HepG2 (cell line): ENCODE data around the gene RYK. TPM values are rescaled to one million over a fixed set of nuclear protein-coding genes. Genes with fewer than 3 reads are reported as not detected.

Source experiments
- ATAC-seq: fragments of 200-7000 bp; cut with Tn5 transposase; 3 replicates; pipeline ENCODE4 v1.9.1; 2020; ENCODE audit warnings: mild to moderate bottlenecking, moderate library complexity
- BruUV-seq: library from RNA; stranded (reverse); fragments of 400-500 nt; replicated peaks from 2 replicates; lab custom pipeline; 2021; lab: Mats Ljungman, UMichigan
- CTCF ChIA-PET: fragments of 300-600 bp; formaldehyde crosslinking; extraction: SDS; loops from one replicate; lab custom pipeline; 2021; ENCODE audit warnings: low total read pairs, inconsistent platforms, low intra/inter-chr PET ratio; lab: Yijun Ruan, JAX
- POLR2A ChIA-PET: fragments of 350-600 bp; sonication (Branson Sonifier 250); formaldehyde crosslinking; loops from one replicate; lab custom pipeline; 2020; ENCODE audit warnings: antibody characterized with exemption, inconsistent platforms; lab: Yijun Ruan, JAX
- DNase-seq: peaks from one replicate; pipeline ENCODE4 v3.0.0-alpha.2; 2015; ENCODE audit warnings: low spot score
- FAIRE-seq: peaks from 3 replicates; lab custom pipeline; 2011; peaks lifted over from hg19 to GRCh38; lab: Jason Lieb, UNC
- H2AFZ ChIP-seq: one replicate; pipeline ENCODE4 v1.6.1; 2011; ENCODE audit warnings: low read length, inconsistent platforms
- H3K27ac ChIP-seq: fragments of 300-600 bp; 3 replicates; pipeline ENCODE4 v1.8.0; 2011; ENCODE audit warnings: mixed run types, mild to moderate bottlenecking, mixed read lengths, low read length, inconsistent platforms; ENCODE audit not compliant: insufficient read depth; ENCODE audit errors: extremely low read length
- H3K27me3 ChIP-seq, 2 experiments: fragments of 200-600 bp in 1 of 2; 2 replicates in 1 of 2; 3 replicates in 1 of 2; pipeline versions ENCODE4 v1.6.0 to v1.8.0; 2011; ENCODE audit warnings: low read length in 2 of 2, mild to moderate bottlenecking in 2 of 2, moderate library complexity in 2 of 2, inconsistent platforms in 1 of 2; ENCODE audit not compliant: insufficient read depth in 2 of 2, control insufficient read depth in 1 of 2
- H3K36me3 ChIP-seq, 2 experiments: fragments of 200-600 bp in 1 of 2; replicated peaks in 1 of 2; 2 replicates in 1 of 2; 3 replicates in 1 of 2; pipeline versions ENCODE4 v1.5.1 to v1.8.0; 2011; ENCODE audit warnings: low read length in 2 of 2, inconsistent platforms in 1 of 2; ENCODE audit not compliant: insufficient read depth in 2 of 2, control insufficient read depth in 1 of 2
- H3K4me1 ChIP-seq: 2 replicates; pipeline ENCODE4 v1.5.1; 2012; ENCODE audit warnings: low read length, inconsistent platforms; ENCODE audit not compliant: insufficient read depth
- H3K4me2 ChIP-seq: 2 replicates; pipeline ENCODE4 v1.6.0; 2011; ENCODE audit warnings: low read depth, low read length, inconsistent platforms
- H3K4me3 ChIP-seq, 3 experiments: fragments of 200-600 bp in 1 of 3; sonication (generic), shearing (Covaris generic) in 1 of 3; replicated peaks in 1 of 3; 2 replicates each; pipeline ENCODE4 v1.5.1; 2011 to 2016; ENCODE audit warnings: low read length in 3 of 3, inconsistent platforms in 2 of 3, low read depth in 2 of 3, mild to moderate bottlenecking in 2 of 3, control low read depth in 1 of 3, mixed read lengths in 1 of 3; ENCODE audit not compliant: insufficient read depth in 1 of 3
- H3K79me2 ChIP-seq: one replicate; pipeline ENCODE4 v1.6.1; 2011; ENCODE audit warnings: low read length, inconsistent platforms; ENCODE audit not compliant: insufficient read depth
- H3K9ac ChIP-seq: 2 replicates; pipeline ENCODE4 v1.6.0; 2011; ENCODE audit warnings: mild to moderate bottlenecking, low read depth, low read length, inconsistent platforms; ENCODE audit not compliant: insufficient read depth
- H3K9me3 ChIP-seq: 2 replicates; pipeline ENCODE4 v1.5.1; 2012; ENCODE audit warnings: mild to moderate bottlenecking, low read length
- H4K20me1 ChIP-seq: 2 replicates; pipeline ENCODE4 v1.6.0; 2011; ENCODE audit warnings: inconsistent platforms, mild to moderate bottlenecking, low read length, moderate library complexity; ENCODE audit not compliant: insufficient read depth
- E2F1 ChIP-seq: sonication (generic); formaldehyde crosslinking; IDR thresholded peaks from 2 replicates; pipeline ENCODE4 v1.5.0; 2020; ENCODE audit warnings: missing genetic modification reagents
- ELF3 ChIP-seq: IDR thresholded peaks from 2 replicates; pipeline ENCODE4 v1.6.1; 2016; ENCODE audit warnings: missing genetic modification reagents, missing compliant biosample characterization
- ELK4 ChIP-seq: sonication (generic); formaldehyde crosslinking; IDR thresholded peaks from 2 replicates; pipeline ENCODE4 v1.9.0; 2021; ENCODE audit warnings: missing genetic modification reagents, borderline replicate concordance
- GABPB1 ChIP-seq: IDR thresholded peaks from 2 replicates; pipeline ENCODE4 v1.6.1; 2016; ENCODE audit warnings: mild to moderate bottlenecking, missing genetic modification reagents, moderate library complexity, missing compliant biosample characterization
- IRX3 ChIP-seq: sonication (generic); formaldehyde crosslinking; IDR thresholded peaks from 2 replicates; pipeline ENCODE4 v1.8.1; 2023; ENCODE audit warnings: mild to moderate bottlenecking, low read depth, missing genetic modification reagents, borderline replicate concordance
- JUNB ChIP-seq: sonication (generic); formaldehyde crosslinking; IDR thresholded peaks from 2 replicates; pipeline ENCODE4 v1.8.0; 2022; ENCODE audit warnings: missing genetic modification reagents, mild to moderate bottlenecking, borderline replicate concordance
- PATZ1 ChIP-seq: sonication (generic); formaldehyde crosslinking; IDR thresholded peaks from 2 replicates; pipeline ENCODE4 v1.4.0; 2020; ENCODE audit warnings: missing genetic modification reagents
- PHF20 ChIP-seq: sonication (generic); formaldehyde crosslinking; IDR thresholded peaks from 2 replicates; pipeline ENCODE4 v1.5.0; 2020; ENCODE audit warnings: mild to moderate bottlenecking, missing genetic modification reagents
- SYNCRIP ChIP-seq: fragments of 200-400 bp; formaldehyde crosslinking; IDR thresholded peaks from 2 replicates; pipeline ENCODE4 v1.6.1; 2018; ENCODE audit warnings: mild to moderate bottlenecking, low read depth, low read length; ENCODE audit not compliant: insufficient read depth
- ZBTB25 ChIP-seq: IDR thresholded peaks from 2 replicates; pipeline ENCODE4 v1.6.1; 2018; ENCODE audit warnings: missing genetic modification reagents
- ZNF367 ChIP-seq: sonication (generic); formaldehyde crosslinking; IDR thresholded peaks from 2 replicates; pipeline ENCODE4 v1.4.0; 2020; ENCODE audit warnings: missing genetic modification reagents, borderline replicate concordance
- ZNF432 ChIP-seq: sonication (generic); formaldehyde crosslinking; IDR thresholded peaks from 2 replicates; pipeline ENCODE4 v1.5.0; 2020; ENCODE audit warnings: missing genetic modification reagents, mild to moderate bottlenecking, borderline replicate concordance
- ZNF530 ChIP-seq: sonication (generic); formaldehyde crosslinking; IDR thresholded peaks from 2 replicates; pipeline ENCODE4 v1.5.0; 2020; ENCODE audit warnings: low read depth, mild to moderate bottlenecking, missing genetic modification reagents
- ZNF7 ChIP-seq: IDR thresholded peaks from 2 replicates; pipeline ENCODE4 v1.6.1; 2016; ENCODE audit warnings: missing biosample characterization, missing genetic modification reagents
- ZSCAN30 ChIP-seq: sonication (generic); formaldehyde crosslinking; IDR thresholded peaks from 2 replicates; pipeline ENCODE4 v1.5.0; 2020; ENCODE audit warnings: mild to moderate bottlenecking, missing genetic modification reagents
- ZSCAN31 ChIP-seq: sonication (generic); formaldehyde crosslinking; IDR thresholded peaks from 2 replicates; pipeline ENCODE4 v1.5.0; 2020; ENCODE audit warnings: low read depth, mild to moderate bottlenecking, missing genetic modification reagents
- in situ Hi-C: cut with HindIII; loops from 2 replicates; pipeline ENCODE4 v1.10.0; 2017; ENCODE audit warnings: low pct_unique_long_range_greater_than_20kb; ENCODE audit not compliant: extremely low pct_ligation_motif_present
- intact Hi-C: fragments of 100-400 bp; cut with micrococcal nuclease; formaldehyde crosslinking; loops from one replicate; pipeline ENCODE4 v1.10.0; 2022; ENCODE audit not compliant: unreplicated experiment
- polyA plus RNA-seq, 8 experiments: library from polyadenylated mRNA; depleted of rRNA in 3 of 8; stranded (reverse) in 7 of 8; unstranded in 1 of 8; fragments of >200 nt; fragmentation: Illumina TruSeq in 4 of 8; extraction: Trizol in 4 of 8; gene quantifications; 2 replicates each; pipeline versions ENCODE4 v1.2.1 to v1.2.3, GENCODE V29; 2011 to 2016; ENCODE audit warnings: low read depth in 4 of 8, missing spikeins in 1 of 8, mixed read lengths in 1 of 8; ENCODE audit not compliant: insufficient read depth in 1 of 8
- total RNA-seq, 5 experiments: library from RNA; depleted of rRNA; stranded (reverse); fragments of >200 nt; fragmentation: Illumina TruSeq; extraction: Trizol; gene quantifications; 2 replicates each; pipeline ENCODE4 v1.2.3, GENCODE V29; 2016; ENCODE audit warnings: low read depth in 1 of 5

The RYK gene
- total and polyA plus RNA-seq, 2 of the 13 experiments (the other 11 are each of a cell fraction or from before 2014, with no cell fraction given) = 35.0 to 66.2 TPM

GRCh38 chr3:134232951-134233350 lies 17.7 kb downstream of the RYK start:
- CTCF ChIA-PET = no interaction called here
- FAIRE-seq = no peak
- Histone ChIP-seq H3K9ac (no peak overlapping the region), H4K20me1 (peaks cover 17% of the 10 kb centered on the region; the same call in 1 of the 2 replicates), H3K4me2 (no peak overlapping the region), H3K4me3 (no peak overlapping the region), H3K36me3 (no peaks in the 10 kb centered on the region), H3K9me3 (no peaks in the 10 kb centered on the region), H3K4me1 (peaks cover 41% of the 10 kb centered on the region), H3K27me3 (no peaks in the 10 kb centered on the region), H2AFZ (no peak overlapping the region), H3K79me2 (peaks cover 98% of the 10 kb centered on the region), H3K27ac (no peak overlapping the region)
- DNase-seq = no peak
- TF ChIP-seq ZNF7 (CRISPR knock-in tag) (no peak), SYNCRIP (no peak), ZNF530 (CRISPR knock-in tag) (no peak), ZNF367 (no peak), ZSCAN31 (CRISPR knock-in tag) (no peak), ELK4 (no peak), PATZ1 (no peak), ZNF432 (CRISPR knock-in tag) (no peak), ELF3 (CRISPR knock-in tag) (no peak), IRX3 (CRISPR knock-in tag) (no peak), PHF20 (CRISPR knock-in tag) (no peak), E2F1 (CRISPR knock-in tag) (no peak), GABPB1 (no peak), ZSCAN30 (CRISPR knock-in tag) (no peak), JUNB (CRISPR knock-in tag) (no peak), ZBTB25 (CRISPR knock-in tag) (no peak)
- BruUV-seq = no TSS peak
- ATAC-seq = no peak
- intact Hi-C loops = no loop called here
- in situ Hi-C loops = no loop called here
- POLR2A ChIA-PET = no interaction called here
